ENCODE data around the gene TNFRSF8.

DNA sequence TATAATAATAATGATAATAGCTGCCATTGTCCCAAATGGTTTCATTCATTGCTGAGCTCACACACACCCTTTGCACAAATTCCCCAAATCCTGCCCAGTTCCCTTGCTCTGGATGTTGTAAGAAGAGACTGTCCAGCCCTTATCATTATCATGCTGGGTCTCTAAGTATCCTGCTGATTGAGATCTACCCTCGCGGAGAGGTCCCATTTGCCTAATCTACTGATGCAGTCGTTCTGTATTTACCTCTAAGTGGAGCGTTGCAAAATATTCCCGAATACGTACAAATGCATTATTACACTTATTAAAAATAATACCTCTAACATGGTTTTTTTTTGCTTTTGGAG, 51.2 kb downstream of the TNFRSF8 start:
- TF ChIP-seq, protein P1, sequence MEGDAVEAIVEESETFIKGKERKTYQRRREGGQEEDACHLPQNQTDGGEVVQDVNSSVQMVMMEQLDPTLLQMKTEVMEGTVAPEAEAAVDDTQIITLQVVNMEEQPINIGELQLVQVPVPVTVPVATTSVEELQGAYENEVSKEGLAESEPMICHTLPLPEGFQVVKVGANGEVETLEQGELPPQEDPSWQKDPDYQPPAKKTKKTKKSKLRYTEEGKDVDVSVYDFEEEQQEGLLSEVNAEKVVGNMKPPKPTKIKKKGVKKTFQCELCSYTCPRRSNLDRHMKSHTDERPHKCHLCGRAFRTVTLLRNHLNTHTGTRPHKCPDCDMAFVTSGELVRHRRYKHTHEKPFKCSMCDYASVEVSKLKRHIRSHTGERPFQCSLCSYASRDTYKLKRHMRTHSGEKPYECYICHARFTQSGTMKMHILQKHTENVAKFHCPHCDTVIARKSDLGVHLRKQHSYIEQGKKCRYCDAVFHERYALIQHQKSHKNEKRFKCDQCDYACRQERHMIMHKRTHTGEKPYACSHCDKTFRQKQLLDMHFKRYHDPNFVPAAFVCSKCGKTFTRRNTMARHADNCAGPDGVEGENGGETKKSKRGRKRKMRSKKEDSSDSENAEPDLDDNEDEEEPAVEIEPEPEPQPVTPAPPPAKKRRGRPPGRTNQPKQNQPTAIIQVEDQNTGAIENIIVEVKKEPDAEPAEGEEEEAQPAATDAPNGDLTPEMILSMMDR (IDR thresholded peaks at IDR 0.05) = no peak
- no peak for TF ChIP-seq EZH2 (IDR thresholded peaks at IDR 0.05; ENCODE audit: borderline replicate concordance, insufficient read depth, low read depth, low read length, poor library complexity, severe bottlenecking)
